HepG2 (cell line): ENCODE data around the gene ACSBG1. TPM values are rescaled to one million over a fixed set of nuclear protein-coding genes. Genes with fewer than 3 reads are reported as not detected.

Source experiments
- ATAC-seq: fragments of 200-7000 bp; cut with Tn5 transposase; 3 replicates; pipeline ENCODE4 v1.9.1; 2020; ENCODE audit warnings: mild to moderate bottlenecking, moderate library complexity
- BruUV-seq: library from RNA; stranded (reverse); fragments of 400-500 nt; replicated peaks from 2 replicates; lab custom pipeline; 2021; lab: Mats Ljungman, UMichigan
- CTCF ChIA-PET: fragments of 300-600 bp; formaldehyde crosslinking; extraction: SDS; loops from one replicate; lab custom pipeline; 2021; ENCODE audit warnings: low total read pairs, inconsistent platforms, low intra/inter-chr PET ratio; lab: Yijun Ruan, JAX
- POLR2A ChIA-PET: fragments of 350-600 bp; sonication (Branson Sonifier 250); formaldehyde crosslinking; loops from one replicate; lab custom pipeline; 2020; ENCODE audit warnings: antibody characterized with exemption, inconsistent platforms; lab: Yijun Ruan, JAX
- DNase-seq: peaks from one replicate; pipeline ENCODE4 v3.0.0-alpha.2; 2015; ENCODE audit warnings: low spot score
- FAIRE-seq: peaks from 3 replicates; lab custom pipeline; 2011; peaks lifted over from hg19 to GRCh38; lab: Jason Lieb, UNC
- H2AFZ ChIP-seq: one replicate; pipeline ENCODE4 v1.6.1; 2011; ENCODE audit warnings: low read length, inconsistent platforms
- H3K27ac ChIP-seq: fragments of 300-600 bp; 3 replicates; pipeline ENCODE4 v1.8.0; 2011; ENCODE audit warnings: mixed run types, mild to moderate bottlenecking, mixed read lengths, low read length, inconsistent platforms; ENCODE audit not compliant: insufficient read depth; ENCODE audit errors: extremely low read length
- H3K27me3 ChIP-seq, 2 experiments: fragments of 200-600 bp in 1 of 2; 2 replicates in 1 of 2; 3 replicates in 1 of 2; pipeline versions ENCODE4 v1.6.0 to v1.8.0; 2011; ENCODE audit warnings: low read length in 2 of 2, mild to moderate bottlenecking in 2 of 2, moderate library complexity in 2 of 2, inconsistent platforms in 1 of 2; ENCODE audit not compliant: insufficient read depth in 2 of 2, control insufficient read depth in 1 of 2
- H3K36me3 ChIP-seq, 2 experiments: fragments of 200-600 bp in 1 of 2; replicated peaks in 1 of 2; 2 replicates in 1 of 2; 3 replicates in 1 of 2; pipeline versions ENCODE4 v1.5.1 to v1.8.0; 2011; ENCODE audit warnings: low read length in 2 of 2, inconsistent platforms in 1 of 2; ENCODE audit not compliant: insufficient read depth in 2 of 2, control insufficient read depth in 1 of 2
- H3K4me1 ChIP-seq: 2 replicates; pipeline ENCODE4 v1.5.1; 2012; ENCODE audit warnings: low read length, inconsistent platforms; ENCODE audit not compliant: insufficient read depth
- H3K4me2 ChIP-seq: 2 replicates; pipeline ENCODE4 v1.6.0; 2011; ENCODE audit warnings: low read depth, low read length, inconsistent platforms
- H3K4me3 ChIP-seq, 3 experiments: fragments of 200-600 bp in 1 of 3; sonication (generic), shearing (Covaris generic) in 1 of 3; replicated peaks in 1 of 3; 2 replicates each; pipeline ENCODE4 v1.5.1; 2011 to 2016; ENCODE audit warnings: low read length in 3 of 3, inconsistent platforms in 2 of 3, low read depth in 2 of 3, mild to moderate bottlenecking in 2 of 3, control low read depth in 1 of 3, mixed read lengths in 1 of 3; ENCODE audit not compliant: insufficient read depth in 1 of 3
- H3K79me2 ChIP-seq: one replicate; pipeline ENCODE4 v1.6.1; 2011; ENCODE audit warnings: low read length, inconsistent platforms; ENCODE audit not compliant: insufficient read depth
- H3K9ac ChIP-seq: 2 replicates; pipeline ENCODE4 v1.6.0; 2011; ENCODE audit warnings: mild to moderate bottlenecking, low read depth, low read length, inconsistent platforms; ENCODE audit not compliant: insufficient read depth
- H3K9me3 ChIP-seq: 2 replicates; pipeline ENCODE4 v1.5.1; 2012; ENCODE audit warnings: mild to moderate bottlenecking, low read length
- H4K20me1 ChIP-seq: 2 replicates; pipeline ENCODE4 v1.6.0; 2011; ENCODE audit warnings: inconsistent platforms, mild to moderate bottlenecking, low read length, moderate library complexity; ENCODE audit not compliant: insufficient read depth
- ATF5 ChIP-seq: sonication (generic); formaldehyde crosslinking; IDR thresholded peaks from 2 replicates; pipeline ENCODE4 v1.4.0; 2020; ENCODE audit warnings: mild to moderate bottlenecking, low read depth, missing genetic modification reagents
- CCAR2 ChIP-seq: fragments of 200-400 bp; formaldehyde crosslinking; optimal IDR thresholded peaks from 2 replicates; pipeline ENCODE3; 2018; ENCODE audit warnings: low read depth, mild to moderate bottlenecking, low read length, moderate library complexity
- DR1 ChIP-seq: sonication (generic); formaldehyde crosslinking; IDR thresholded peaks from 2 replicates; pipeline ENCODE4 v1.8.0; 2021; ENCODE audit warnings: mild to moderate bottlenecking, missing genetic modification reagents, inconsistent platforms
- GTF3A ChIP-seq: sonication (generic); formaldehyde crosslinking; conservative IDR thresholded peaks from 2 replicates; pipeline ENCODE4 v1.4.0; 2020; ENCODE audit warnings: mild to moderate bottlenecking, missing genetic modification reagents
- HHEX ChIP-seq: IDR thresholded peaks from 2 replicates; pipeline ENCODE4 v1.6.1; 2016; ENCODE audit warnings: control low read depth
- KAT2B ChIP-seq: fragments of 150-350 bp; IDR thresholded peaks from 2 replicates; pipeline ENCODE4 v1.6.1; 2014; ENCODE audit warnings: low read depth, low read length, borderline replicate concordance
- NFIB ChIP-seq: sonication (generic); formaldehyde crosslinking; IDR thresholded peaks from 2 replicates; pipeline ENCODE4 v1.9.0; 2021; ENCODE audit warnings: missing genetic modification reagents, mild to moderate bottlenecking, borderline replicate concordance
- NFKB2 ChIP-seq: sonication (generic); formaldehyde crosslinking; IDR thresholded peaks from 2 replicates; pipeline ENCODE4 v1.4.0; 2020; ENCODE audit warnings: missing genetic modification reagents, borderline replicate concordance
- POLR2AphosphoS2 ChIP-seq: IDR thresholded peaks from 2 replicates; pipeline ENCODE4 v1.6.1; 2011; ENCODE audit warnings: low read depth, low read length, improper control_type of control experiment
- SPEN ChIP-seq: sonication (generic); formaldehyde crosslinking; IDR thresholded peaks from 2 replicates; pipeline ENCODE4 v1.5.1; 2020; ENCODE audit warnings: low read depth, mild to moderate bottlenecking, missing genetic modification reagents
- ZBTB43 ChIP-seq: sonication (generic); formaldehyde crosslinking; conservative IDR thresholded peaks from 2 replicates; pipeline ENCODE4 v1.4.0; 2020; ENCODE audit warnings: missing genetic modification reagents
- ZNF329 ChIP-seq: sonication (generic); formaldehyde crosslinking; IDR thresholded peaks from 2 replicates; pipeline ENCODE4 v1.9.0; 2021; ENCODE audit warnings: low read depth, mild to moderate bottlenecking, missing genetic modification reagents
- ZNF629 ChIP-seq: sonication (generic); formaldehyde crosslinking; conservative IDR thresholded peaks from 2 replicates; pipeline ENCODE4 v1.5.0; 2020; ENCODE audit warnings: missing genetic modification reagents
- WGBS: methylation state at CpG from one replicate; pipeline ENCODE4 v1.1.6; 2017; ENCODE audit warnings: low lambda C conversion rate; 5-methylcytosine and 5-hydroxymethylcytosine counted together
- in situ Hi-C: cut with HindIII; loops from 2 replicates; pipeline ENCODE4 v1.10.0; 2017; ENCODE audit warnings: low pct_unique_long_range_greater_than_20kb; ENCODE audit not compliant: extremely low pct_ligation_motif_present
- intact Hi-C: fragments of 100-400 bp; cut with micrococcal nuclease; formaldehyde crosslinking; loops from one replicate; pipeline ENCODE4 v1.10.0; 2022; ENCODE audit not compliant: unreplicated experiment
- polyA plus RNA-seq, 8 experiments: library from polyadenylated mRNA; depleted of rRNA in 3 of 8; stranded (reverse) in 7 of 8; unstranded in 1 of 8; fragments of >200 nt; fragmentation: Illumina TruSeq in 4 of 8; extraction: Trizol in 4 of 8; gene quantifications; 2 replicates each; pipeline versions ENCODE4 v1.2.1 to v1.2.3, GENCODE V29; 2011 to 2016; ENCODE audit warnings: low read depth in 4 of 8, missing spikeins in 1 of 8, mixed read lengths in 1 of 8; ENCODE audit not compliant: insufficient read depth in 1 of 8
- total RNA-seq, 5 experiments: library from RNA; depleted of rRNA; stranded (reverse); fragments of >200 nt; fragmentation: Illumina TruSeq; extraction: Trizol; gene quantifications; 2 replicates each; pipeline ENCODE4 v1.2.3, GENCODE V29; 2016; ENCODE audit warnings: low read depth in 1 of 5
- TF ChIP-seq, protein P1 (sequence below): fragments of 450-650 bp; IDR thresholded peaks from 2 replicates; pipeline ENCODE4 v1.6.1; 2016

The ACSBG1 gene
- total and polyA plus RNA-seq, 2 of the 13 experiments (the other 11 are each of a cell fraction or from before 2014, with no cell fraction given) = 0.35 to 0.81 TPM

DNA sequence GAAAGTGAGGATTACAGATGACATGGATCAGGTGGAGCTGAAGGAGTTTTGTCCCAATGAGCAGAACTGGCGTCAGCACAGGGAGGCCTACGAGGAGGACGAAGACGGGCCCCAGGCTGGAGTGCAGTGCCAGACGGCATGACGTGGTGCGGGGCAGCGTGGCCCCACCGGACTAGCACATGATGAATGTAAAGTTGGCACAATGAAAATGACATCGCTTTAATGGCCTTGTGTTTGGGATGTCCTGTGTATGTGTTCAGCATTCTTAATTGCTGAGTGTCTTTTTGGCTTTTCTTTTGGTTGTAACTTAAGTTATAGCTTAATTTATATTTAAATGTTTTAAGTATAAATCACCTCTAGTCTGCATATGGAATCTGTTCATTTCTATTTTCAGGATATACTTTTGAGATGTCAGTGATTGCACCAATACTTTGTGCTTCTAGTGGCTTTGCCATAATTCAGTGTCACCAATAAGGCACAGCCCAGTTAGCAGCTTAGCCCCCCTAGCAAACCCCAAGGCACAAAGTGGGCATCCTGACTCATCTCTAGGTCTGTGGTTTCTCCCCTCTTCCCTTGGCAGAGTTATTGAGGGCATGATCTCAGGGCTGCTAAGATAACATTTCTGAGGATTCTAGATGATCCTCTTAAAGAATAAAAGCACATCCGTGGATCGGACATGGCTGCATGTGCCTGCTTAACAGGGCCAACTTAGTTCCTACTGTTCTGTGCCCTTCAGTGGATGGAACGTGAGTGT, 46.1 kb upstream of the ACSBG1 start:
- FAIRE-seq = no peak
- Histone ChIP-seq H3K36me3 (peaks cover 6 to 31% of the 10 kb centered on the region in 2 experiments), H3K9me3 (no peaks in the 10 kb centered on the region), H3K9ac (no peak overlapping the region), H3K4me2 (no peak overlapping the region), H2AFZ (no peak overlapping the region), H3K4me3 (no peak overlapping the region), H4K20me1 (no peaks in the 10 kb centered on the region), H3K4me1 (no peaks in the 10 kb centered on the region), H3K27me3 (no peaks in the 10 kb centered on the region), H3K79me2 (no peaks in the 10 kb centered on the region)
- in situ Hi-C loops = no loop called here
- no TSS peak for BruUV-seq
- intact Hi-C loops = no loop called here
- ATAC-seq = no peak
- WGBS = 95% methylated on average over 13 of the region's 13 CpGs
- DNase-seq = no peak
- TF ChIP-seq DR1 = no peak
- TF ChIP-seq KAT2B = no peak
- no peak for TF ChIP-seq ZNF629 (CRISPR knock-in tag)
- TF ChIP-seq HHEX (CRISPR knock-in tag) = no peak
- no peak for TF ChIP-seq ZBTB43 (CRISPR knock-in tag)
- TF ChIP-seq POLR2AphosphoS2 = no peak
- no peak for TF ChIP-seq CCAR2
- no peak for TF ChIP-seq GTF3A (CRISPR knock-in tag)
- TF ChIP-seq NFKB2 (CRISPR knock-in tag) = no peak
- TF ChIP-seq ATF5 (CRISPR knock-in tag) = no peak
- TF ChIP-seq NFIB (CRISPR knock-in tag) = no peak
- no peak for TF ChIP-seq ZNF329
- no peak for TF ChIP-seq SPEN (CRISPR knock-in tag)
- TF ChIP-seq, protein P1, sequence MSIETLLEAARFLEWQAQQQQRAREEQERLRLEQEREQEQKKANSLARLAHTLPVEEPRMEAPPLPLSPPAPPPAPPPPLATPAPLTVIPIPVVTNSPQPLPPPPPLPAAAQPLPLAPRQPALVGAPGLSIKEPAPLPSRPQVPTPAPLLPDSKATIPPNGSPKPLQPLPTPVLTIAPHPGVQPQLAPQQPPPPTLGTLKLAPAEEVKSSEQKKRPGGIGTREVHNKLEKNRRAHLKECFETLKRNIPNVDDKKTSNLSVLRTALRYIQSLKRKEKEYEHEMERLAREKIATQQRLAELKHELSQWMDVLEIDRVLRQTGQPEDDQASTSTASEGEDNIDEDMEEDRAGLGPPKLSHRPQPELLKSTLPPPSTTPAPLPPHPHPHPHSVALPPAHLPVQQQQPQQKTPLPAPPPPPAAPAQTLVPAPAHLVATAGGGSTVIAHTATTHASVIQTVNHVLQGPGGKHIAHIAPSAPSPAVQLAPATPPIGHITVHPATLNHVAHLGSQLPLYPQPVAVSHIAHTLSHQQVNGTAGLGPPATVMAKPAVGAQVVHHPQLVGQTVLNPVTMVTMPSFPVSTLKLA = no peak
- TF ChIP-seq, all 625 proteins: peak for 0
- POLR2A ChIA-PET = interaction anchor here (1.2 kb wide), 1 partner anchor 19 kb away, joined by 4 read pairs; the partner anchor contains the start of gene SKIC8
- CTCF ChIA-PET = no interaction called here
- H3K27ac ChIP-seq = no peak overlapping the region
